Spleen (tissue), 11 donors: ENCODE results near the gene USP32. TPM values are rescaled to one million over a fixed set of nuclear protein-coding genes. Genes with fewer than 3 reads are reported as not detected.

Source experiments
- DNase-seq: peaks from one replicate; pipeline ENCODE4 v3.0.0-alpha.2; 2020
- H3K27ac ChIP-seq, 8 donors: fragments of 200-600 bp; sonication (generic) in 7 of 8; 1 replicate in 4 of 8; 2 replicates in 4 of 8; pipeline versions ENCODE4 v1.5.0 to v1.8.0; 2016 to 2021; ENCODE audit warnings: inconsistent platforms in 4 of 8, mild to moderate bottlenecking in 4 of 8, moderate library complexity in 1 of 8
- H3K27me3 ChIP-seq, 7 donors: fragments of 200-600 bp; sonication (generic) in 6 of 7; replicated peaks in 1 of 7; 1 replicate in 4 of 7; 2 replicates in 3 of 7; pipeline versions ENCODE4 v1.5.0 to v1.8.0; 2016 to 2021; ENCODE audit warnings: inconsistent platforms in 3 of 7, mild to moderate bottlenecking in 1 of 7
- H3K36me3 ChIP-seq, 6 donors: fragments of 200-600 bp; sonication (generic) in 5 of 6; 1 replicate in 4 of 6; 2 replicates in 2 of 6; pipeline versions ENCODE4 v1.5.0 to v1.8.0; 2016 to 2021; ENCODE audit warnings: inconsistent platforms in 2 of 6
- H3K4me1 ChIP-seq, 6 donors: fragments of 200-600 bp; sonication (generic) in 5 of 6; 1 replicate in 3 of 6; 2 replicates in 3 of 6; pipeline versions ENCODE4 v1.5.0 to v1.8.0; 2016 to 2021; ENCODE audit warnings: inconsistent platforms in 3 of 6
- H3K4me3 ChIP-seq, 8 donors: fragments of 200-600 bp; sonication (generic) in 7 of 8; 1 replicate in 4 of 8; 2 replicates in 4 of 8; pipeline versions ENCODE4 v1.5.0 to v1.8.0; 2016 to 2021; ENCODE audit warnings: inconsistent platforms in 4 of 8, mild to moderate bottlenecking in 4 of 8, moderate library complexity in 2 of 8
- H3K9me3 ChIP-seq, 8 donors: fragments of 200-600 bp; sonication (generic) in 7 of 8; 1 replicate in 4 of 8; 2 replicates in 4 of 8; pipeline versions ENCODE4 v1.5.0 to v1.8.0; 2016 to 2021; ENCODE audit warnings: inconsistent platforms in 4 of 8
- CTCF ChIP-seq, 11 experiments: fragments of 200-600 bp in 7 of 11; fragments of 450-650 bp in 4 of 11; sonication (generic) in 4 of 11; IDR thresholded peaks in 8 of 11; conservative IDR thresholded peaks in 3 of 11; 1 replicate in 7 of 11; 2 replicates in 4 of 11; pipeline versions ENCODE4 v1.4.0 to v1.8.0; 2016 to 2021; ENCODE audit warnings: antibody characterized with exemption in 11 of 11, inconsistent platforms in 4 of 11, mild to moderate bottlenecking in 1 of 11
- POLR2A ChIP-seq, 3 donors: fragments of 450-650 bp; IDR thresholded peaks; one replicate each; pipeline ENCODE4 v1.5.1; 2017; ENCODE audit warnings: antibody characterized with exemption in 3 of 3, mild to moderate bottlenecking in 1 of 3
- POLR2AphosphoS5 ChIP-seq, 3 donors: sonication (generic); formaldehyde crosslinking; IDR thresholded peaks; one replicate each; pipeline ENCODE4 v1.5.1; 2017; ENCODE audit warnings: antibody characterized with exemption in 3 of 3
- WGBS, 5 donors: extraction: QIAGEN DNeasy Blood & Tissue Kit in 3 of 5; methylation state at CpG; one replicate each; pipeline versions ENCODE4 v1.1.5 to v1.1.7; 2013 to 2018; 5-methylcytosine and 5-hydroxymethylcytosine counted together
- intact Hi-C: fragments of 100-400 bp; cut with DNase I; formaldehyde crosslinking; loops from one replicate; pipeline ENCODE4 v1.15.0; 2023; ENCODE audit warnings: low total_unique reads
- polyA plus RNA-seq, 3 donors: library from polyadenylated mRNA; stranded (reverse); fragments of 200-250 nt; gene quantifications; one replicate each; pipeline ENCODE4 v1.2.1, GENCODE V29; 2013
- total RNA-seq, 7 donors: library from RNA; depleted of rRNA in 3 of 7; stranded (reverse); fragments of >200 nt in 3 of 7; fragmentation: NEBNext Ultra II Directional in 4 of 7; extraction: Animal tissue kit (Norgen Biotek cat#: 25700) in 4 of 7; gene quantifications; one replicate each; pipeline versions ENCODE4 v1.1.0 to v1.2.1, GENCODE V29; 2016 to 2021
- donor health status: healthy with polysubstance abuse.
- donor health status: DM: no; HTN: no; CAD: no; lungs with moderate emphysema.
- donor health status: DM: no; HTN: no; CAD: no.
- donor health status: Bipolar disorder and iron deficiency.
- donor health status: healthy.
- donor health status: DM: no; HTN: no; CAD: no.
- donor health status: DM: yes; HTN: yes; CAD: no.

The USP32 gene
- total and polyA plus RNA-seq, 10 donors = 7.3 to 115 (median 79.8) TPM

- no peaks in the 10 kb centered on the region for H3K27me3 ChIP-seq
- DNase-seq = no peak
- H3K27ac ChIP-seq = no peak overlapping the region
- H3K9me3 ChIP-seq = no peaks in the 10 kb centered on the region
- H3K4me1 ChIP-seq = peaks cover 0 to 21% (median 10%) of the 10 kb centered on the region in 6 donors
- WGBS, 5 donors = 84 to 90% (median 87%) methylated on average over 2 of the region's 2 CpGs
- TF ChIP-seq POLR2AphosphoS5 (IDR thresholded peaks at IDR 0.05) (no peak), CTCF (IDR thresholded peaks at IDR 0.05 in 8 of 11, conservative IDR thresholded peaks at IDR 0.05 in 3 of 11) (no peak), POLR2A (IDR thresholded peaks at IDR 0.05) (no peak)
- peaks cover 0 to 56% (median 4%) of the 10 kb centered on the region in 6 donors for H3K36me3 ChIP-seq
- H3K4me3 ChIP-seq = no peak overlapping the region
- intact Hi-C loops = no loop called here
These were observed 59.4 kb downstream of the USP32 start for GRCh38 chr17:60332574-60332973.

- no peaks in the 10 kb centered on the region for H3K27me3 ChIP-seq
- peaks cover 0 to 26% (median 11%) of the 10 kb centered on the region in 6 donors for H3K4me1 ChIP-seq
- WGBS, 5 donors = 95 to 100% (median 97%) methylated on average over 1 of the region's 1 CpG
- H3K4me3 ChIP-seq = no peak overlapping the region
- peaks cover 0 to 47% (median 3%) of the 10 kb centered on the region in 6 donors for H3K36me3 ChIP-seq
- TF ChIP-seq POLR2A (IDR thresholded peaks at IDR 0.05) (no peak), CTCF (IDR thresholded peaks at IDR 0.05 in 8 of 11, conservative IDR thresholded peaks at IDR 0.05 in 3 of 11) (no peak), POLR2AphosphoS5 (IDR thresholded peaks at IDR 0.05) (no peak)
- DNase-seq = no peak
- intact Hi-C loops = no loop called here
- H3K9me3 ChIP-seq = no peaks in the 10 kb centered on the region
- no peak overlapping the region for H3K27ac ChIP-seq
These were observed 61.2 kb downstream of the USP32 start for GRCh38 chr17:60330731-60331130.

GRCh38 chr17:60328679-60329078, 63.3 kb downstream of the USP32 start:
- intact Hi-C loops = no loop called here
- peaks cover 0 to 48% (median 5%) of the 10 kb centered on the region in 6 donors for H3K36me3 ChIP-seq
- no peaks in the 10 kb centered on the region for H3K27me3 ChIP-seq
- TF ChIP-seq POLR2AphosphoS5 (IDR thresholded peaks at IDR 0.05) (peak in 1 of 3 donors; percentile 14), CTCF (IDR thresholded peaks at IDR 0.05 in 8 of 11, conservative IDR thresholded peaks at IDR 0.05 in 3 of 11) (no peak), POLR2A (IDR thresholded peaks at IDR 0.05) (no peak)
- peaks cover 0 to 28% (median 6%) of the 10 kb centered on the region in 6 donors for H3K4me1 ChIP-seq
- H3K9me3 ChIP-seq = no peaks in the 10 kb centered on the region
- 92 to 96% (median 93%) methylated on average over 9 of the region's 9 CpGs for WGBS, 5 donors
- no peak overlapping the region for H3K27ac ChIP-seq
- DNase-seq = no peak
- no peak overlapping the region for H3K4me3 ChIP-seq

GRCh38 chr17:60327901-60328273, 64.0 kb downstream of the USP32 start:
- DNase-seq = no peak

More at GRCh38 chr17:60327901-60328273, 64.0 kb downstream of the USP32 start:
- no peaks in the 10 kb centered on the region for H3K27me3 ChIP-seq
- H3K36me3 ChIP-seq = peaks cover 0 to 48% (median 5%) of the 10 kb centered on the region in 6 donors
- H3K27ac ChIP-seq = no peak overlapping the region
- H3K4me3 ChIP-seq = no peak overlapping the region
- peaks cover 0 to 25% (median under 1%) of the 10 kb centered on the region in 6 donors for H3K4me1 ChIP-seq
- intact Hi-C loops = no loop called here
- H3K9me3 ChIP-seq = no peaks in the 10 kb centered on the region
- TF ChIP-seq CTCF (IDR thresholded peaks at IDR 0.05 in 8 of 11, conservative IDR thresholded peaks at IDR 0.05 in 3 of 11) (no peak), POLR2A (IDR thresholded peaks at IDR 0.05) (no peak), POLR2AphosphoS5 (IDR thresholded peaks at IDR 0.05) (peak in 1 of 3 donors; percentile 49)
- 84 to 100% (median 98%) methylated on average over 4 of the region's 4 CpGs for WGBS, 5 donors
